DMS114 treated with DMSO at 0.1 percent for 48 hours (cell line): ENCODE measurements around the gene KNG1.
"Not testable (repeated sequence)": the region's sequence is repeated elsewhere in the genome, so short reads cannot be mapped to it uniquely, and the experiment has no call there.

Source experiments
- DNase-seq: peaks from one replicate; lab custom pipeline; 2025; ENCODE audit not compliant: unreplicated experiment; lab: John Stamatoyannopoulos, UW

The KNG1 gene

GRCh38 chr3:186717039-186717457 is at the start of gene KNG1:
Gene KNG1, plus strand, starts transcription at chr3:186717359. Its CDS starts 184 bp downstream, at chr3:186717543.
- DNase-seq: no peak

GRCh38 chr3:186668426-186668825 is 48.7 kb upstream of the KNG1 start:
- no peak for DNase-seq

- no peak for DNase-seq
These were observed 47.6 kb upstream of the KNG1 start for GRCh38 chr3:186669378-186670084.

- no peak for DNase-seq
These were observed 47.0 kb upstream of the KNG1 start for GRCh38 chr3:186670155-186670554.

- no peak for DNase-seq
These were observed 46.1 kb upstream of the KNG1 start for GRCh38 chr3:186671051-186671450.

GRCh38 chr3:186678604-186679003 is 38.6 kb upstream of the KNG1 start:
- DNase-seq: no peak

GRCh38 chr3:186679151-186679550 is 38.0 kb upstream of the KNG1 start:
- no peak for DNase-seq

- no peak for DNase-seq
These were observed 36.3 kb upstream of the KNG1 start for GRCh38 chr3:186680869-186681268.

- DNase-seq: no peak
These were observed 34.3 kb upstream of the KNG1 start for GRCh38 chr3:186682812-186683211.

- DNase-seq: no peak
These were observed 33.2 kb upstream of the KNG1 start for GRCh38 chr3:186683979-186684378.

GRCh38 chr3:186686475-186686874 is 30.7 kb upstream of the KNG1 start:
- not testable (repeated sequence) for DNase-seq

- no peak for DNase-seq
These were observed 30.0 kb upstream of the KNG1 start for GRCh38 chr3:186687120-186687651.

- not testable (repeated sequence) for DNase-seq
These were observed 26.9 kb upstream of the KNG1 start for GRCh38 chr3:186690304-186690703.

- DNase-seq: no peak
These were observed 25.5 kb upstream of the KNG1 start for GRCh38 chr3:186691676-186692075.

- no peak for DNase-seq
These were observed 23.3 kb upstream of the KNG1 start for GRCh38 chr3:186693843-186694242.

GRCh38 chr3:186694288-186695032 is 22.7 kb upstream of the KNG1 start:
- DNase-seq: no peak

- DNase-seq: no peak
These were observed 20.6 kb upstream of the KNG1 start for GRCh38 chr3:186696522-186696921.

GRCh38 chr3:186697510-186697909 is 19.6 kb upstream of the KNG1 start:
- DNase-seq: no peak

- no peak for DNase-seq
These were observed 16.9 kb upstream of the KNG1 start for GRCh38 chr3:186700267-186700666.

GRCh38 chr3:186702451-186702850 is 14.7 kb upstream of the KNG1 start:
- not testable (repeated sequence) for DNase-seq

- no peak for DNase-seq
These were observed 11.0 kb upstream of the KNG1 start for GRCh38 chr3:186705882-186706780.
